ENCODE results near the gene THRA. TPM values are rescaled to one million over a fixed set of nuclear protein-coding genes. Genes with fewer than 3 reads are reported as not detected.

Gene THRA
- total RNA-seq, 1 experiment from 2014 or later = 14.5 TPM

GRCh38 chr17:40075201-40075941 lies 12.6 kb downstream of the THRA start:
- intact Hi-C loops (cut with micrococcal nuclease; ENCODE audit: unreplicated experiment) = no loop called here
- H3K9me3 ChIP-seq (ENCODE audit: low read depth, low read length, poor library complexity, severe bottlenecking) = no peaks in the 10 kb centered on the region
- no peaks in the 10 kb centered on the region for H3K27me3 ChIP-seq (replicated peaks; ENCODE audit: insufficient read depth, low read depth, low read length, poor library complexity)
- no peak overlapping the region for H3K4me3 ChIP-seq (ENCODE audit: low read depth, low read length, poor library complexity, severe bottlenecking)
- TF ChIP-seq CTCF (conservative IDR thresholded peaks at IDR 0.05; ENCODE audit: low read depth, low read length) = peak; percentile 80
- TF ChIP-seq EZH2 (IDR thresholded peaks at IDR 0.05; ENCODE audit: borderline replicate concordance, low read depth, low read length, poor library complexity, severe bottlenecking) = no peak
- peak; percentile 44 for DNase-seq (ENCODE audit: low spot score)
- H3K4me1 ChIP-seq (ENCODE audit: insufficient read depth, low read length, poor library complexity, severe bottlenecking) = peaks cover 29% of the 10 kb centered on the region
- CTCF ChIA-PET = interaction anchor here (0.6 to 1.9 kb wide), 11 partner anchors 10 to 1670 kb away, joined by 3 to 7 read pairs (median 4); partner anchors contain the start of gene THRA
- no TSS peak for BruUV-seq (replicated peaks)
- POLR2A ChIA-PET (ENCODE audit: low non-redundant PET) = no interaction called here
- H3K36me3 ChIP-seq (ENCODE audit: insufficient read depth, low read length, poor library complexity, severe bottlenecking) = no peaks in the 10 kb centered on the region
- H3K27ac ChIP-seq (ENCODE audit: low read depth, low read length, poor library complexity, severe bottlenecking) = no peak overlapping the region

- no peaks in the 10 kb centered on the region for H3K36me3 ChIP-seq (ENCODE audit: insufficient read depth, low read length, poor library complexity, severe bottlenecking)
- POLR2A ChIA-PET (ENCODE audit: low non-redundant PET) = no interaction called here
- peaks cover 23% of the 10 kb centered on the region for H3K4me1 ChIP-seq (ENCODE audit: insufficient read depth, low read length, poor library complexity, severe bottlenecking)
- H3K27me3 ChIP-seq (replicated peaks; ENCODE audit: insufficient read depth, low read depth, low read length, poor library complexity) = no peaks in the 10 kb centered on the region
- no peaks in the 10 kb centered on the region for H3K9me3 ChIP-seq (ENCODE audit: low read depth, low read length, poor library complexity, severe bottlenecking)
- no peak overlapping the region for H3K4me3 ChIP-seq (ENCODE audit: low read depth, low read length, poor library complexity, severe bottlenecking)
- TF ChIP-seq CTCF (conservative IDR thresholded peaks at IDR 0.05; ENCODE audit: low read depth, low read length) (no peak), EZH2 (IDR thresholded peaks at IDR 0.05; ENCODE audit: borderline replicate concordance, low read depth, low read length, poor library complexity, severe bottlenecking) (no peak)
- no peak for DNase-seq (ENCODE audit: low spot score)
- H3K27ac ChIP-seq (ENCODE audit: low read depth, low read length, poor library complexity, severe bottlenecking) = no peak overlapping the region
- CTCF ChIA-PET = interaction anchor here (0.6 to 1.9 kb wide), 10 partner anchors 10 to 502 kb away, joined by 3 to 7 read pairs (median 4); partner anchors contain the start of gene THRA
- no TSS peak for BruUV-seq (replicated peaks)
- intact Hi-C loops (cut with micrococcal nuclease; ENCODE audit: unreplicated experiment) = no loop called here
Measured at GRCh38 chr17:40075942-40076498, 13.3 kb downstream of the THRA start.

DNA sequence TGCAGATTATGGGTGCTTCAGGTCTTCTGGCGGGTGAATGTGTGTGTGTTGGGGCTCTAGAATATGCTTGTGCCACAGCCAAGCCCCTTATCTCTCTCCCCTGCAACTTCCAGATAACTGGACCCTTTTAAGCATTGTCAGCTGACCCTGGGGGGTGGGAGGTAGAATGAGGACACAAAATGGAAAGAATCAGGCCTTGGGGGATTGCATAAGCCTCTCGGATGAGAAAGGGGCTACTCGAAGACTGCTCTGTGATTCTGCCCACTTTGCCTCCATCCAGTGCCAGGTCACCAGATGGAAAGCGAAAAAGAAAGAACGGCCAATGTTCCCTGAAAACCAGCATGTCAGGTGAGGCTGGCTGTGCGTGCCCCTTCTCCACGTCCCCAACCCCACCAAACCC lies 13.8 kb downstream of the THRA start:
- Histone ChIP-seq H3K4me1 (ENCODE audit: insufficient read depth, low read length, poor library complexity, severe bottlenecking) (peaks cover 17% of the 10 kb centered on the region), H3K9me3 (ENCODE audit: low read depth, low read length, poor library complexity, severe bottlenecking) (no peaks in the 10 kb centered on the region), H3K27ac (ENCODE audit: low read depth, low read length, poor library complexity, severe bottlenecking) (no peak overlapping the region), H3K27me3 (replicated peaks; ENCODE audit: insufficient read depth, low read depth, low read length, poor library complexity) (no peaks in the 10 kb centered on the region), H3K4me3 (ENCODE audit: low read depth, low read length, poor library complexity, severe bottlenecking) (no peak overlapping the region), H3K36me3 (ENCODE audit: insufficient read depth, low read length, poor library complexity, severe bottlenecking) (no peaks in the 10 kb centered on the region)
- no peak for DNase-seq (ENCODE audit: low spot score)
- ChIA-PET POLR2A (ENCODE audit: low non-redundant PET) (no interaction called here), CTCF (interaction anchor here (1.1 to 1.9 kb wide), 2 partner anchors 10 to 37 kb away, joined by 3 to 6 read pairs; no protein-coding TSS in a partner anchor)
- TF ChIP-seq EZH2 (IDR thresholded peaks at IDR 0.05; ENCODE audit: borderline replicate concordance, low read depth, low read length, poor library complexity, severe bottlenecking) = no peak
- TF ChIP-seq CTCF (conservative IDR thresholded peaks at IDR 0.05; ENCODE audit: low read depth, low read length) = no peak
- no TSS peak for BruUV-seq (replicated peaks)
- intact Hi-C loops (cut with micrococcal nuclease; ENCODE audit: unreplicated experiment) = no loop called here
